Measurements from ENCODE around the gene BCL2A1.

Gene BCL2A1

DNA sequence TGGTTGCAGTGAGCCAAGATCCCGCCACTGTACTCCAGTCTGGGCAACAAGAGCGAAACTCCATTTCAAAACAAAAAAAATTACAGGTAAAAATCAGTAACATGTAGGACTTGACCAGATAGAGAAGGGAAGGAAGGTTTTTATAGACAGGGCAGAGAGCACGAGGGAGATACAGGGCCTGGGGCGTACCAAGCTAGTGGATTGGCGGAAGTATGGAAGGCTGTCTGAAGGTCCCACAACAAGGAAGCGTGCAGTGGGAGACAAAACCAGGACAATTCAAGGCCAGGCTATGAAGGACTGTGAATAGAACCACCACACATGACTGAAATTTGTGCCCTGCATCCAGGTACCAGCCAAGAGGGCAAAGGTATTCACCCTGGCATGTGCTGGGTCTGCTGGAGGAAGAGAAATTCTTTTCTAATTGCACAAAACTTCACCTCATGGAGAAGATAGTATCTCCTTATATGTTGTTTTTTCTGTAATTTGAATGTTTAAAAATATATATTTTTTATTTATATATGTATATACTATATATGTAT, 33.0 kb upstream of the BCL2A1 start:
- TF ChIP-seq POLR2AphosphoS5 (IDR thresholded peaks at IDR 0.05; ENCODE audit: low read depth, low read length) (no peak), SIN3A (IDR thresholded peaks at IDR 0.05; ENCODE audit: borderline replicate concordance, insufficient read depth, low read length) (no peak), TAF1 (IDR thresholded peaks at IDR 0.05; ENCODE audit: borderline replicate concordance, insufficient read depth, low read length) (no peak), FOXP2 (optimal IDR thresholded peaks at IDR 0.05; ENCODE audit: borderline replicate concordance, extremely low read depth, extremely low read length, insufficient read depth) (no peak), REST (IDR thresholded peaks at IDR 0.05; ENCODE audit: insufficient read depth in 1 of 2, low read depth in 2 of 2, low read length in 2 of 2) (no peak)

DNA sequence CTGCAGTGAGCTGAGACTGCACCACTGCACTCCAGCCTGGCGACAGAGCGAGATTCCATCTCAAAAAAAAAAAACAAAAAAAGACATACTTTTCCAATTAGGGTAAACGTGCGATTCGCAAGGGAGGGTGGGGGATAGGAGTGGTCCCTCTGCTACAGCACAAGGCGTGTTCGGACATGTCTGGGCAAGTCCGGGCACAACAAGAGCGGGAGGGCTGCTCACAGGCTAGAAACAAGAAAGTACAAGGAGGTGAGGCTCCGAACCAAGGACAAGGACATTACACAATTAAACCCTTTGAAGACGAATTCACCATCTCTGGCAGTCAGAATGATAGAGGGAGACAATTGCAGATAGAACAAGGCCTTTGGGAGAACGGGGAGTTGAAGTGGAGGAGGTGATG, 32.2 kb upstream of the BCL2A1 start:
- no peak for TF ChIP-seq TAF1 (IDR thresholded peaks at IDR 0.05; ENCODE audit: borderline replicate concordance, insufficient read depth, low read length)
- no peak for TF ChIP-seq POLR2AphosphoS5 (IDR thresholded peaks at IDR 0.05; ENCODE audit: low read depth, low read length)
- TF ChIP-seq SIN3A (IDR thresholded peaks at IDR 0.05; ENCODE audit: borderline replicate concordance, insufficient read depth, low read length), result no peak
- TF ChIP-seq FOXP2 (optimal IDR thresholded peaks at IDR 0.05; ENCODE audit: borderline replicate concordance, extremely low read depth, extremely low read length, insufficient read depth), result no peak
- no peak for TF ChIP-seq REST (IDR thresholded peaks at IDR 0.05; ENCODE audit: insufficient read depth in 1 of 2, low read depth in 2 of 2, low read length in 2 of 2)

DNA sequence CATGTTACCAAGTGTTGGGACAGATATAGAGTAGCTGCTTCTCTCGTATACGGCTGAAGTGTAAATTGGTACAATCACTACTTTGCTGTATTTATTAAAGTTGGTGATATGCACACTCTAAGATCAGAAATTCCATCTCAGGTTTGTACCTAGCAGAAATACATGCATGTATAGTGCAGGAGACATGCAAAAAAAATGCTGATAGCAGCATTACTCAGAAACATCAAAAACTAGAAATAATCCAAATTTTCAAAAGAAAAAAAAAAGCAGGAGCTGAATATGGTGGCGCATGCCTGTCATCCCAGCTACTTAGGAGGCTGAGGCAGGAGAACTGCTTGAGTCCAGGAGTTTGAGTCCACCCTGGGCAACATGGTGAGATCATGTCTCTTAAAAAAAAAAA, 31.3 kb upstream of the BCL2A1 start:
- TF ChIP-seq TAF1 (IDR thresholded peaks at IDR 0.05; ENCODE audit: borderline replicate concordance, insufficient read depth, low read length) (no peak), FOXP2 (optimal IDR thresholded peaks at IDR 0.05; ENCODE audit: borderline replicate concordance, extremely low read depth, extremely low read length, insufficient read depth) (no peak), POLR2AphosphoS5 (IDR thresholded peaks at IDR 0.05; ENCODE audit: low read depth, low read length) (no peak), REST (IDR thresholded peaks at IDR 0.05; ENCODE audit: insufficient read depth in 1 of 2, low read depth in 2 of 2, low read length in 2 of 2) (no peak), SIN3A (IDR thresholded peaks at IDR 0.05; ENCODE audit: borderline replicate concordance, insufficient read depth, low read length) (no peak)

GRCh38 chr15:79994615-79995014, 23.6 kb upstream of the BCL2A1 start:
- TF ChIP-seq SIN3A (IDR thresholded peaks at IDR 0.05; ENCODE audit: borderline replicate concordance, insufficient read depth, low read length) (no peak), FOXP2 (optimal IDR thresholded peaks at IDR 0.05; ENCODE audit: borderline replicate concordance, extremely low read depth, extremely low read length, insufficient read depth) (no peak), REST (IDR thresholded peaks at IDR 0.05; ENCODE audit: insufficient read depth in 1 of 2, low read depth in 2 of 2, low read length in 2 of 2) (no peak), POLR2AphosphoS5 (IDR thresholded peaks at IDR 0.05; ENCODE audit: low read depth, low read length) (no peak), TAF1 (IDR thresholded peaks at IDR 0.05; ENCODE audit: borderline replicate concordance, insufficient read depth, low read length) (no peak)

DNA sequence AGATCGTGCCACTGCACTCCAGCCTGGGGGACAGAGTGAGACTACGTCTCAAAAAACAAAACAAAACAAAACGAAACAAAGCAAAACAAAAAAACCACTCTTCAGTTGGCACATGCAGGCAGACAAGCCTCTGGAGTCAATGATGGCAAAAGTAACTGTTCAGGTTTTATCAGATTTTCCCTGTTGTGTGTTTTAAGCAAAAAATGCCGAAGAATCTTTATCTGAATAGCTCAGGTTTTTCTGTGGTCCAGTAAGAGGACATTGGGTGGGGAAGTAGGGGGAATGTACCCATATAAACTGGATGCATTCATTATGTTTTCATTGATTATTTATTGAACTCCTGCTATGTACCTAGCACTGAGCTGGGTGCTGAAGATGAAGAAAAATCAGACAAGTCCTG, 20.8 kb upstream of the BCL2A1 start:
- TF ChIP-seq FOXP2 (optimal IDR thresholded peaks at IDR 0.05; ENCODE audit: borderline replicate concordance, extremely low read depth, extremely low read length, insufficient read depth), result no peak
- TF ChIP-seq SIN3A (IDR thresholded peaks at IDR 0.05; ENCODE audit: borderline replicate concordance, insufficient read depth, low read length), result no peak
- TF ChIP-seq REST (IDR thresholded peaks at IDR 0.05; ENCODE audit: insufficient read depth in 1 of 2, low read depth in 2 of 2, low read length in 2 of 2), result no peak
- no peak for TF ChIP-seq TAF1 (IDR thresholded peaks at IDR 0.05; ENCODE audit: borderline replicate concordance, insufficient read depth, low read length)
- no peak for TF ChIP-seq POLR2AphosphoS5 (IDR thresholded peaks at IDR 0.05; ENCODE audit: low read depth, low read length)

Data from PFSK-1 (cell line).